GM23338 (cell line): ENCODE data around the gene DHX34. TPM values are rescaled to one million over a fixed set of nuclear protein-coding genes. Genes with fewer than 3 reads are reported as not detected.

ENCODE experiments used
- ATAC-seq: fragments of 200-7000 bp; cut with Tn5 transposase; 3 replicates; pipeline ENCODE4 v1.9.1; 2020
- DNase-seq: peaks from one replicate; pipeline ENCODE4 v3.0.0-alpha.2; 2015; ENCODE audit warnings: low spot score
- H2AFZ ChIP-seq: fragments of 200-600 bp; sonication (generic); 2 replicates; pipeline ENCODE4 v1.8.0; 2016; ENCODE audit warnings: antibody characterized with exemption, mild to moderate bottlenecking, moderate library complexity
- H3F3A ChIP-seq: fragments of 200-600 bp; sonication (generic); replicated peaks from 2 replicates; pipeline ENCODE4 v1.8.0; 2017; ENCODE audit warnings: antibody characterized with exemption, mixed run types, low read depth
- H3K27ac ChIP-seq: fragments of 200-600 bp; sonication (generic); 2 replicates; pipeline ENCODE4 v1.6.1; 2016; ENCODE audit warnings: low read depth
- H3K27me3 ChIP-seq: fragments of 200-600 bp; sonication (generic); 2 replicates; pipeline ENCODE4 v1.8.0; 2016; ENCODE audit warnings: mild to moderate bottlenecking, mixed run types, moderate library complexity; ENCODE audit not compliant: insufficient read depth
- H3K36me3 ChIP-seq: fragments of 200-600 bp; sonication (generic); 2 replicates; pipeline ENCODE4 v1.8.0; 2016; ENCODE audit warnings: mild to moderate bottlenecking; ENCODE audit not compliant: insufficient read depth
- H3K4me1 ChIP-seq: fragments of 200-600 bp; sonication (generic); 2 replicates; pipeline ENCODE4 v1.8.0; 2016; ENCODE audit warnings: mild to moderate bottlenecking, moderate library complexity; ENCODE audit not compliant: insufficient read depth
- H3K4me2 ChIP-seq: fragments of 200-600 bp; sonication (generic); 2 replicates; pipeline ENCODE4 v1.7.1; 2017; ENCODE audit warnings: mixed run types
- H3K4me3 ChIP-seq: fragments of 200-600 bp; sonication (generic); 2 replicates; pipeline ENCODE4 v1.6.1; 2016; ENCODE audit warnings: mixed run types
- H3K79me2 ChIP-seq: fragments of 200-600 bp; sonication (generic); replicated peaks from 2 replicates; pipeline ENCODE4 v1.8.0; 2017; ENCODE audit warnings: mild to moderate bottlenecking; ENCODE audit not compliant: insufficient read depth
- H3K9me2 ChIP-seq: fragments of 200-600 bp; sonication (generic); 2 replicates; pipeline ENCODE4 v1.8.0; 2017; ENCODE audit not compliant: insufficient read depth
- H4K20me1 ChIP-seq: fragments of 200-600 bp; sonication (generic); replicated peaks from 2 replicates; pipeline ENCODE4 v1.8.0; 2017; ENCODE audit warnings: mild to moderate bottlenecking; ENCODE audit not compliant: insufficient read depth
- H3K27ac Mint-ChIP-seq: 2 replicates; pipeline ENCODE4 v1.8.0; 2020; ENCODE audit warnings: inconsistent platforms, mild to moderate bottlenecking, moderate library complexity, mixed read lengths
- H3K27me3 Mint-ChIP-seq: 3 replicates; pipeline ENCODE4 v1.8.0; 2022; ENCODE audit warnings: low read depth, mild to moderate bottlenecking, moderate library complexity, mixed read lengths, inconsistent platforms; ENCODE audit not compliant: insufficient read depth, poor library complexity
- H3K36me3 Mint-ChIP-seq: 3 replicates; pipeline ENCODE4 v1.8.0; 2021; ENCODE audit warnings: low read depth, mild to moderate bottlenecking, inconsistent platforms, moderate library complexity, mixed read lengths
- H3K4me1 Mint-ChIP-seq: 3 replicates; pipeline ENCODE4 v1.8.0; 2020; ENCODE audit warnings: mild to moderate bottlenecking, inconsistent platforms, mixed read lengths
- H3K4me3 Mint-ChIP-seq: 3 replicates; pipeline ENCODE4 v1.8.0; 2021; ENCODE audit warnings: moderate library complexity, mild to moderate bottlenecking, inconsistent platforms, mixed read lengths
- H3K9me3 Mint-ChIP-seq: 3 replicates; pipeline ENCODE4 v1.8.0; 2020; ENCODE audit warnings: moderate library complexity, mild to moderate bottlenecking, inconsistent platforms, mixed read lengths
- CREB1 ChIP-seq: fragments of 250-450 bp; sonication (Bioruptor Pico); IDR thresholded peaks from 2 replicates; pipeline ENCODE4 v1.5.0; 2020; ENCODE audit warnings: low read depth, mild to moderate bottlenecking, moderate library complexity
- EZH2 ChIP-seq: fragments of 200-600 bp; sonication (generic); IDR thresholded peaks from one replicate; pipeline ENCODE4 v1.8.0; 2017; ENCODE audit warnings: antibody characterized with exemption, mild to moderate bottlenecking, low read depth; ENCODE audit not compliant: unreplicated experiment
- EZH2phosphoT487 ChIP-seq: fragments of 200-600 bp; sonication (generic); IDR thresholded peaks from one replicate; pipeline ENCODE4 v1.8.1; 2018; ENCODE audit warnings: antibody characterized with exemption; ENCODE audit not compliant: unreplicated experiment
- STAT1 ChIP-seq: IDR thresholded peaks from one replicate; pipeline ENCODE4 v1.6.1; 2016; ENCODE audit warnings: antibody characterized with exemption; ENCODE audit not compliant: unreplicated experiment
- polyA plus RNA-seq: library from polyadenylated mRNA; unstranded; fragments of >200 nt; fragmentation: Nextera tagmentation; extraction: Ambion mirVana; gene quantifications from 2 replicates; pipeline ENCODE4 v1.2.1, GENCODE V29; 2016
- total RNA-seq: library from RNA; depleted of rRNA; stranded (reverse); fragments of >200 nt; shearing (Covaris generic); gene quantifications from 2 replicates; pipeline ENCODE4 v1.2.3, GENCODE V29; 2014
- TF ChIP-seq, protein P1 (sequence below): IDR thresholded peaks from one replicate; pipeline ENCODE4 v1.6.1; 2018; ENCODE audit warnings: antibody characterized with exemption; ENCODE audit not compliant: unreplicated experiment
- TF ChIP-seq, protein P2 (sequence below): fragments of 250-450 bp; sonication (Bioruptor Pico); IDR thresholded peaks from 2 replicates; pipeline ENCODE4 v1.5.0; 2020; ENCODE audit warnings: mild to moderate bottlenecking, moderate library complexity
- TF ChIP-seq, protein P3 (sequence below), 2 experiments: fragments of 200-600 bp in 1 of 2; sonication (generic) in 1 of 2; conservative IDR thresholded peaks; 2 replicates each; pipeline versions ENCODE4 v1.5.1 to v1.6.1; 2016 to 2017; ENCODE audit warnings: antibody characterized with exemption in 2 of 2, low read depth in 2 of 2, mild to moderate bottlenecking in 2 of 2, moderate library complexity in 1 of 2

DHX34 gene
- total and polyA plus RNA-seq, 2 experiments from 2014 or later = 16.3 to 50.1 TPM

DNA sequence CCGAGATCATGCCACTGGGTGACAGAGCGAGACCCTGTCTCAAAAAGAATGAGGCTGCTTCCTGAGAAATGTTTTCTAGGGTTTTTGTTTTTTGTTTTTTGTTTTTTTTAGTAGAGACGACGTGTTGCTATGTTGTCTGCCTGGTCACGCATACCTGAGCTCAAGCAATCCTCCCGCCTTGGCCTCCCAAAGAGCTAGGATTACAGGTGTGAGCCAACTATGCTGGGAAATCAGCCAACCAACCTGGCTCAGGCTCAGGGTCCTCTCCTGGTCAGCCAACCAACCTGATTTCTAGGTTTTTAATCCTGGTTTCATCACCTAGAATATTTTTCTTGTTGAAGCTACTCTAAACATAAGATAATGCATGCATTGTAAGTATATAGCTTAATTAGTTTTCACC is 7.8 kb downstream of the DHX34 start (continued):
- TF ChIP-seq, protein P1, sequence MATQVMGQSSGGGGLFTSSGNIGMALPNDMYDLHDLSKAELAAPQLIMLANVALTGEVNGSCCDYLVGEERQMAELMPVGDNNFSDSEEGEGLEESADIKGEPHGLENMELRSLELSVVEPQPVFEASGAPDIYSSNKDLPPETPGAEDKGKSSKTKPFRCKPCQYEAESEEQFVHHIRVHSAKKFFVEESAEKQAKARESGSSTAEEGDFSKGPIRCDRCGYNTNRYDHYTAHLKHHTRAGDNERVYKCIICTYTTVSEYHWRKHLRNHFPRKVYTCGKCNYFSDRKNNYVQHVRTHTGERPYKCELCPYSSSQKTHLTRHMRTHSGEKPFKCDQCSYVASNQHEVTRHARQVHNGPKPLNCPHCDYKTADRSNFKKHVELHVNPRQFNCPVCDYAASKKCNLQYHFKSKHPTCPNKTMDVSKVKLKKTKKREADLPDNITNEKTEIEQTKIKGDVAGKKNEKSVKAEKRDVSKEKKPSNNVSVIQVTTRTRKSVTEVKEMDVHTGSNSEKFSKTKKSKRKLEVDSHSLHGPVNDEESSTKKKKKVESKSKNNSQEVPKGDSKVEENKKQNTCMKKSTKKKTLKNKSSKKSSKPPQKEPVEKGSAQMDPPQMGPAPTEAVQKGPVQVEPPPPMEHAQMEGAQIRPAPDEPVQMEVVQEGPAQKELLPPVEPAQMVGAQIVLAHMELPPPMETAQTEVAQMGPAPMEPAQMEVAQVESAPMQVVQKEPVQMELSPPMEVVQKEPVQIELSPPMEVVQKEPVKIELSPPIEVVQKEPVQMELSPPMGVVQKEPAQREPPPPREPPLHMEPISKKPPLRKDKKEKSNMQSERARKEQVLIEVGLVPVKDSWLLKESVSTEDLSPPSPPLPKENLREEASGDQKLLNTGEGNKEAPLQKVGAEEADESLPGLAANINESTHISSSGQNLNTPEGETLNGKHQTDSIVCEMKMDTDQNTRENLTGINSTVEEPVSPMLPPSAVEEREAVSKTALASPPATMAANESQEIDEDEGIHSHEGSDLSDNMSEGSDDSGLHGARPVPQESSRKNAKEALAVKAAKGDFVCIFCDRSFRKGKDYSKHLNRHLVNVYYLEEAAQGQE = no peak

DNA sequence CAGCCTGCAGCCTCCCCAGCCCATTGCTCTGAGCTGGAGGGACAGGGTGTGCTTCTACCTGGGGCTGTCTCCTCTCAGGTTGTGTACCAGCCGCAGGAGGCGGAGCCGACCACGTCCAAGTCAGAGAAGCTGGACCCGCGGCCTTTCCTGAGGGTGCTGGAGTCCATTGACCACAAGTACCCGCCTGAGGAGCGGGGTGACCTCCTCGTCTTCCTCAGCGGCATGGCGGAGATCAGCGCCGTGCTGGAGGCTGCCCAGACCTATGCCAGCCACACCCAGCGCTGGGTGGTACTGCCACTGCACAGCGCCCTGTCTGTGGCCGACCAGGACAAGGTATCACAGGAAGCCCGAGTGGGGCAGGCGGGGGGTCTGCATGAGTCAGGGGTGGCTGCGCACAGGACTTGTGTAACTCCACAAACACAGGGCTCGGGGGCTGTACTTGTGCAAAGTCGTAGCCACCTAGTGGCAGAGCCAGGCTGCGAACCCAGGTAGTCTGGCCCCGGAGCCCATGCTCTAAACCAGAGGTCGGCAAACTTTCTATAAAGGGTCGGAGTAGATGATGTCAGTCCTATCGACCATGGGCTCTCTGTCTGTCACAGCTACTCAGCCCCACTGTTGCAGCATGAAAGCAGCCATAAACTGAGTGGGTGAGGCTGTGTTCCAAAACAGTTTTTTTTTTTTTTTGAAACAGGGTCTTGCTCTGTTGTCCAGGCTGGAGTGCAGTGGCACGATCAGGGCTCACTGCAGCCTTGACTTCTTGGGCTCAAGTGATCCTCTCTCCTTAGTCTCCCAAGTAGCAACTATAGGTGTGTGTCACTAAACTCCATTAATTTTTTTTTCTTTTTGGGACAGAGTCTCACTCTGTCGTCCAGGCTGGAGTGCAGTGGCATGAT is 8.9 kb downstream of the DHX34 start:
- Histone ChIP-seq H3K27ac (no peak overlapping the region), H3K27me3 (no peaks in the 10 kb centered on the region), H3K36me3 (peaks cover 69% of the 10 kb centered on the region), H3K79me2 (peaks cover 23% of the 10 kb centered on the region), H4K20me1 (peaks cover 33% of the 10 kb centered on the region), H3K9me2 (no peaks in the 10 kb centered on the region), H3K4me3 (no peak overlapping the region), H3K4me2 (no peak overlapping the region), H2AFZ (no peak overlapping the region), H3K4me1 (no peaks in the 10 kb centered on the region), H3F3A (peaks cover 11% of the 10 kb centered on the region; the same call in 1 of the 2 replicates)
- H3K9me3 Mint-ChIP-seq = no peaks in the 10 kb centered on the region
- H3K4me1 Mint-ChIP-seq = no peaks in the 10 kb centered on the region
- ATAC-seq (peak; percentile 91), DNase-seq (peak; percentile 79)
- peaks cover 98% of the 10 kb centered on the region for H3K36me3 Mint-ChIP-seq
- peaks cover 2% of the 10 kb centered on the region for H3K27me3 Mint-ChIP-seq
- no peak overlapping the region for H3K27ac Mint-ChIP-seq
- TF ChIP-seq, protein P2, sequence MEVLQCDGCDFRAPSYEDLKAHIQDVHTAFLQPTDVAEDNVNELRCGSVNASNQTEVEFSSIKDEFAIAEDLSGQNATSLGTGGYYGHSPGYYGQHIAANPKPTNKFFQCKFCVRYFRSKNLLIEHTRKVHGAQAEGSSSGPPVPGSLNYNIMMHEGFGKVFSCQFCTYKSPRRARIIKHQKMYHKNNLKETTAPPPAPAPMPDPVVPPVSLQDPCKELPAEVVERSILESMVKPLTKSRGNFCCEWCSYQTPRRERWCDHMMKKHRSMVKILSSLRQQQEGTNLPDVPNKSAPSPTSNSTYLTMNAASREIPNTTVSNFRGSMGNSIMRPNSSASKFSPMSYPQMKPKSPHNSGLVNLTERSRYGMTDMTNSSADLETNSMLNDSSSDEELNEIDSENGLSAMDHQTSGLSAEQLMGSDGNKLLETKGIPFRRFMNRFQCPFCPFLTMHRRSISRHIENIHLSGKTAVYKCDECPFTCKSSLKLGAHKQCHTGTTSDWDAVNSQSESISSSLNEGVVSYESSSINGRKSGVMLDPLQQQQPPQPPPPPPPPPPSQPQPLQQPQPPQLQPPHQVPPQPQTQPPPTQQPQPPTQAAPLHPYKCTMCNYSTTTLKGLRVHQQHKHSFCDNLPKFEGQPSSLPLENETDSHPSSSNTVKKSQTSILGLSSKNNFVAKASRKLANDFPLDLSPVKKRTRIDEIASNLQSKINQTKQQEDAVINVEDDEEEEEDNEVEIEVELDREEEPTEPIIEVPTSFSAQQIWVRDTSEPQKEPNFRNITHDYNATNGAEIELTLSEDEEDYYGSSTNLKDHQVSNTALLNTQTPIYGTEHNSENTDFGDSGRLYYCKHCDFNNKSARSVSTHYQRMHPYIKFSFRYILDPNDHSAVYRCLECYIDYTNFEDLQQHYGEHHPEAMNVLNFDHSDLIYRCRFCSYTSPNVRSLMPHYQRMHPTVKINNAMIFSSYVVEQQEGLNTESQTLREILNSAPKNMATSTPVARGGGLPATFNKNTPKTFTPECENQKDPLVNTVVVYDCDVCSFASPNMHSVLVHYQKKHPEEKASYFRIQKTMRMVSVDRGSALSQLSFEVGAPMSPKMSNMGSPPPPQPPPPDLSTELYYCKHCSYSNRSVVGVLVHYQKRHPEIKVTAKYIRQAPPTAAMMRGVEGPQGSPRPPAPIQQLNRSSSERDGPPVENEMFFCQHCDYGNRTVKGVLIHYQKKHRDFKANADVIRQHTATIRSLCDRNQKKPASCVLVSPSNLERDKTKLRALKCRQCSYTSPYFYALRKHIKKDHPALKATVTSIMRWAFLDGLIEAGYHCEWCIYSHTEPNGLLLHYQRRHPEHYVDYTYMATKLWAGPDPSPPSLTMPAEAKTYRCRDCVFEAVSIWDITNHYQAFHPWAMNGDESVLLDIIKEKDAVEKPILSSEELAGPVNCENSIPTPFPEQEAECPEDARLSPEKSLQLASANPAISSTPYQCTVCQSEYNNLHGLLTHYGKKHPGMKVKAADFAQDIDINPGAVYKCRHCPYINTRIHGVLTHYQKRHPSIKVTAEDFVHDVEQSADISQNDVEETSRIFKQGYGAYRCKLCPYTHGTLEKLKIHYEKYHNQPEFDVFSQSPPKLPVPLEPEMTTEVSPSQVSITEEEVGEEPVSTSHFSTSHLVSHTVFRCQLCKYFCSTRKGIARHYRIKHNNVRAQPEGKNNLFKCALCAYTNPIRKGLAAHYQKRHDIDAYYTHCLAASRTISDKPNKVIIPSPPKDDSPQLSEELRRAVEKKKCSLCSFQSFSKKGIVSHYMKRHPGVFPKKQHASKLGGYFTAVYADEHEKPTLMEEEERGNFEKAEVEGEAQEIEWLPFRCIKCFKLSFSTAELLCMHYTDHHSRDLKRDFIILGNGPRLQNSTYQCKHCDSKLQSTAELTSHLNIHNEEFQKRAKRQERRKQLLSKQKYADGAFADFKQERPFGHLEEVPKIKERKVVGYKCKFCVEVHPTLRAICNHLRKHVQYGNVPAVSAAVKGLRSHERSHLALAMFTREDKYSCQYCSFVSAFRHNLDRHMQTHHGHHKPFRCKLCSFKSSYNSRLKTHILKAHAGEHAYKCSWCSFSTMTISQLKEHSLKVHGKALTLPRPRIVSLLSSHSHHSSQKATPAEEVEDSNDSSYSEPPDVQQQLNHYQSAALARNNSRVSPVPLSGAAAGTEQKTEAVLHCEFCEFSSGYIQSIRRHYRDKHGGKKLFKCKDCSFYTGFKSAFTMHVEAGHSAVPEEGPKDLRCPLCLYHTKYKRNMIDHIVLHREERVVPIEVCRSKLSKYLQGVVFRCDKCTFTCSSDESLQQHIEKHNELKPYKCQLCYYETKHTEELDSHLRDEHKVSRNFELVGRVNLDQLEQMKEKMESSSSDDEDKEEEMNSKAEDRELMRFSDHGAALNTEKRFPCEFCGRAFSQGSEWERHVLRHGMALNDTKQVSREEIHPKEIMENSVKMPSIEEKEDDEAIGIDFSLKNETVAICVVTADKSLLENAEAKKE (CRISPR knock-in tag) = no peak
- TF ChIP-seq EZH2 (no peak), EZH2phosphoT487 (no peak), CREB1 (CRISPR knock-in tag) (no peak), STAT1 (no peak)
- TF ChIP-seq, protein P3, sequence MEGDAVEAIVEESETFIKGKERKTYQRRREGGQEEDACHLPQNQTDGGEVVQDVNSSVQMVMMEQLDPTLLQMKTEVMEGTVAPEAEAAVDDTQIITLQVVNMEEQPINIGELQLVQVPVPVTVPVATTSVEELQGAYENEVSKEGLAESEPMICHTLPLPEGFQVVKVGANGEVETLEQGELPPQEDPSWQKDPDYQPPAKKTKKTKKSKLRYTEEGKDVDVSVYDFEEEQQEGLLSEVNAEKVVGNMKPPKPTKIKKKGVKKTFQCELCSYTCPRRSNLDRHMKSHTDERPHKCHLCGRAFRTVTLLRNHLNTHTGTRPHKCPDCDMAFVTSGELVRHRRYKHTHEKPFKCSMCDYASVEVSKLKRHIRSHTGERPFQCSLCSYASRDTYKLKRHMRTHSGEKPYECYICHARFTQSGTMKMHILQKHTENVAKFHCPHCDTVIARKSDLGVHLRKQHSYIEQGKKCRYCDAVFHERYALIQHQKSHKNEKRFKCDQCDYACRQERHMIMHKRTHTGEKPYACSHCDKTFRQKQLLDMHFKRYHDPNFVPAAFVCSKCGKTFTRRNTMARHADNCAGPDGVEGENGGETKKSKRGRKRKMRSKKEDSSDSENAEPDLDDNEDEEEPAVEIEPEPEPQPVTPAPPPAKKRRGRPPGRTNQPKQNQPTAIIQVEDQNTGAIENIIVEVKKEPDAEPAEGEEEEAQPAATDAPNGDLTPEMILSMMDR (conservative IDR thresholded peaks at IDR 0.05; ENCODE audit: low read depth in 2 of 2) = peak; percentile 49 to 50
- TF ChIP-seq, protein P1 = no peak
- no peak overlapping the region for H3K4me3 Mint-ChIP-seq
